Nephron progenitor cell (in vitro differentiated cells): ENCODE data around the gene TFCP2L1.

ENCODE experiments used
- DNase-seq: peaks from one replicate; pipeline ENCODE4 v3.0.0; 2021
- H3K27ac Mint-ChIP-seq: 2 replicates; pipeline ENCODE4 v1.8.0; 2021; ENCODE audit warnings: mild to moderate bottlenecking, moderate library complexity, mixed read lengths
- H3K27me3 Mint-ChIP-seq: 2 replicates; pipeline ENCODE4 v1.8.0; 2021; ENCODE audit warnings: mild to moderate bottlenecking, low read depth, mixed read lengths; ENCODE audit not compliant: poor library complexity
- H3K36me3 Mint-ChIP-seq: 2 replicates; pipeline ENCODE4 v1.8.0; 2021; ENCODE audit warnings: low read depth, mixed read lengths
- H3K4me1 Mint-ChIP-seq: 2 replicates; pipeline ENCODE4 v1.8.0; 2021; ENCODE audit warnings: mixed read lengths
- H3K4me3 Mint-ChIP-seq: 2 replicates; pipeline ENCODE4 v1.8.0; 2021; ENCODE audit warnings: mild to moderate bottlenecking, moderate library complexity, mixed read lengths
- H3K9me3 Mint-ChIP-seq: 2 replicates; pipeline ENCODE4 v1.8.0; 2021; ENCODE audit warnings: mild to moderate bottlenecking, moderate library complexity, mixed read lengths
- TF ChIP-seq, protein P1 (sequence below): fragments of 200-600 bp; sonication (generic); IDR thresholded peaks from 2 replicates; pipeline ENCODE4 v1.5.0; 2021; ENCODE audit warnings: antibody characterized with exemption

The TFCP2L1 gene

DNA sequence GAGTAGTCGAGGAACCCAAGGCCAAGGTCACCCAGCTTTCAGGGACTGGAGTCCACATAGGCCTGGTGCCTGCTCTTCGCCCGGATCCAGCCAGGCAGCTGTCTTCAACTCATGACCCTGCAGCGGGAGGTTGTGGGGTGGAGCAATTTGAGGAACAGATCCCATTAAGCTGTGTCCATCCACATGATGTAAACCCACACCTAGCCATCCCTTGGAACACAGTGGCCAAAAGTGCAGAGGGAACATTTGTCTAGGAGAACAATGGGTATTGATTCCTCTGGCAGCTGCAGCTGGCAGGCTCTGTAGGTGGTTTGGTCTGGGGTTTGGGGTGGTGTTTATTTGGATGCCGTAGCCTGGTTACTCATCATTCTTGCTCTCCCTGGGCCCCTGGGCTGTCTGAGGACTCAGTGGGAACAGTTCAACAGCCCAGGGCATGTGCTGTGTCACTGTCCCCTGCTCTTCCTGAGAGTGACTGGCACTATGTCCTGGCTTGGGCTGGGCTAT, 99.4 kb downstream of the TFCP2L1 start:
- H3K4me1 Mint-ChIP-seq = peaks cover 19% of the 10 kb centered on the region
- H3K27me3 Mint-ChIP-seq = peaks cover 42% of the 10 kb centered on the region

DNA sequence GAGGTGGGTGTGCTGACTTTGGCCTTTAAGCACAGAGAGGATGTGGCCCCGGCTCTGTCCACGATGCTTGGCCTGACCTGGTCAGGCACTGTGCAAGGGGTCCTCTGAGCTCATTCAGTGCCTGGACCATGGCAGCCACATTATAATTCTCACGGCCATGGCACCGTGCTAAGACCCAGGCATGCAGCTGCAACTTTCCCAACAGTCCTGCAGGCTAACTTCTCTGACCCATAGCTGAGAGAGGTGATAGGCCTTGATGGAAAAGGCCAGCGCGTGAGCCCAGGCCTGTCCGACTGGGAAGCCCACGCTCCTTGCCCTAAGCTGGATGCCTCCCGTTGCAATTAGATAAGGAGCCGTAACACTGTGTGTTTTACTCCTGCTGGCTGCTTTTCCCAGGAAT, 99.9 kb downstream of the TFCP2L1 start:
- TF ChIP-seq, protein P1, sequence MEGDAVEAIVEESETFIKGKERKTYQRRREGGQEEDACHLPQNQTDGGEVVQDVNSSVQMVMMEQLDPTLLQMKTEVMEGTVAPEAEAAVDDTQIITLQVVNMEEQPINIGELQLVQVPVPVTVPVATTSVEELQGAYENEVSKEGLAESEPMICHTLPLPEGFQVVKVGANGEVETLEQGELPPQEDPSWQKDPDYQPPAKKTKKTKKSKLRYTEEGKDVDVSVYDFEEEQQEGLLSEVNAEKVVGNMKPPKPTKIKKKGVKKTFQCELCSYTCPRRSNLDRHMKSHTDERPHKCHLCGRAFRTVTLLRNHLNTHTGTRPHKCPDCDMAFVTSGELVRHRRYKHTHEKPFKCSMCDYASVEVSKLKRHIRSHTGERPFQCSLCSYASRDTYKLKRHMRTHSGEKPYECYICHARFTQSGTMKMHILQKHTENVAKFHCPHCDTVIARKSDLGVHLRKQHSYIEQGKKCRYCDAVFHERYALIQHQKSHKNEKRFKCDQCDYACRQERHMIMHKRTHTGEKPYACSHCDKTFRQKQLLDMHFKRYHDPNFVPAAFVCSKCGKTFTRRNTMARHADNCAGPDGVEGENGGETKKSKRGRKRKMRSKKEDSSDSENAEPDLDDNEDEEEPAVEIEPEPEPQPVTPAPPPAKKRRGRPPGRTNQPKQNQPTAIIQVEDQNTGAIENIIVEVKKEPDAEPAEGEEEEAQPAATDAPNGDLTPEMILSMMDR = no peak
- Mint-ChIP-seq H3K4me3 (no peak overlapping the region), H3K27me3 (peaks cover 39% of the 10 kb centered on the region), H3K4me1 (peaks cover 19% of the 10 kb centered on the region), H3K27ac (no peak overlapping the region), H3K9me3 (no peaks in the 10 kb centered on the region), H3K36me3 (no peaks in the 10 kb centered on the region)
- DNase-seq = no peak

More for the DNA sequence above, 99.4 kb downstream of the TFCP2L1 start:
- no peaks in the 10 kb centered on the region for H3K36me3 Mint-ChIP-seq
- TF ChIP-seq, protein P1 = no peak
- DNase-seq = no peak
- H3K4me3 Mint-ChIP-seq = no peak overlapping the region
- H3K27ac Mint-ChIP-seq = no peak overlapping the region
- H3K9me3 Mint-ChIP-seq = no peaks in the 10 kb centered on the region

DNA sequence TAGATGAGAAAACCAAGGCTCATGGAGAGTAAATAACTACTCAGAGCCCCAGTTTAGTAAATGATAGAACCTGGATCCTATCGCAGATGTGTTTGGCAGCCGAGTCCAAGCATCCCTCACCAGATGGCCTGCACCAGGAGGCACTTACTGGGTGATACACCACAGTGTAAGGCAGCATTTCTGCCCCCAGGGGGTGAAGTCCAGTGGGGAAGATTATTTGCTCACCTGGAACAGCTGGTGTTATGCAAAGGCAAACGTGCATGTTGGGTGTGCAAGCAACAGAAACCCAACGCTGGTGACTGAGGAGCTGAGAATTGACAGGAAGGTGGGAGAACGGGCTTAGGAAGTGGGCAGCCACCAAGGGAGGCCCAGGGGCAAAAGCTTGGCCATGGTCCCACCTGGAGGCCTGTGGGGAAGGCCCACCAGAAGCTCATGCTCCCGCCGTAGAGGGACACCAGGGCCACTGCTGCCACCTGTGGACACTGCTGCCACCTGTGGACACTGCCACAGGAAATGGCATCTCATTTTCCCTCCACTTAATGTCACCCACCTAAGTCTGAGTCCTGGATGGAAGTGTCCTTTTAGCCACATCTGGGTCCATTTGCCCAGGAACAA, 100.6 kb downstream of the TFCP2L1 start:
- no peaks in the 10 kb centered on the region for H3K9me3 Mint-ChIP-seq
- TF ChIP-seq, protein P1 = no peak
- no peaks in the 10 kb centered on the region for H3K36me3 Mint-ChIP-seq
- DNase-seq = no peak
- no peak overlapping the region for H3K4me3 Mint-ChIP-seq
- H3K4me1 Mint-ChIP-seq = peaks cover 19% of the 10 kb centered on the region
- H3K27me3 Mint-ChIP-seq = peaks cover 43% of the 10 kb centered on the region
- no peak overlapping the region for H3K27ac Mint-ChIP-seq

DNA sequence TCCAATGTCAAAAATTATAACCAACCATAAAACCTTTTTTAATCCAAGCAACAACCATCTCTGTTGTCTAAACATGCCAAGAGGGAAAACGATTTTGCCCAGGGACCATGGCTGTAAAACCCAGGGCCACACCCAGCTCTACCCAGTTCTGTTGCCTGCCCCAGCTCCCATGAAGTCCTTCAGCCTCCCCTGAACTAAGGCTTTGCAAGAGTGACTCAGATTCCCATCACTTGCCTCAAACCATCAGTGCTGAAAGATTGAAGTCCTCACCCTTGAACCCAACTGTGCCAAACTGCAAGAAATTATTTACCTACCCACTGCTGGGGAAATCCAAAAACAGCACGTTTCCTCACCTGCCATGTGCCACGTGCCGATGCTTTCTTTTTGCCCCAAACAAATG, 102.5 kb downstream of the TFCP2L1 start:
- TF ChIP-seq, protein P1 = no peak
- no peaks in the 10 kb centered on the region for H3K36me3 Mint-ChIP-seq
- no peaks in the 10 kb centered on the region for H3K9me3 Mint-ChIP-seq
- H3K4me3 Mint-ChIP-seq = no peak overlapping the region
- H3K4me1 Mint-ChIP-seq = peaks cover 7% of the 10 kb centered on the region
- DNase-seq = no peak
- H3K27ac Mint-ChIP-seq = no peak overlapping the region
- peaks cover 36% of the 10 kb centered on the region for H3K27me3 Mint-ChIP-seq

DNA sequence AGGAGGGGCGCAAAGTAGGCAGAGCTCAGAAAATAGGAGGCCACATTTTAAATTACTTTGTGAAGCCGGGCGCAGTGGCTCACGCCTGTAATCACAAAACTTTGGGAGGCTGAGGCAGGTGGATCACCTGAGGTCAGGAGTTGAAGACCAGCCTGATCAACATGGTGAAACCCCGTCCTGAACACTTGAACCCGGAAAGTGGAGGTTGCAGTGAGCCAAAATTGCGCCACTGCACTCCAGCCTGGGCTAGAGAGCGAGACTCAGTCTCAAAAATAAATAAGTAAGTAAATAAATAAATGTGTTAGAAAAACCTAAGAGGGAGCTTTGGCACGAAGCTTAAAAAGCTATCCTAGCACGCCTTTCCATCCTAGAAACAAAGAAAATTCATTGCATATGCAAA, 105.5 kb downstream of the TFCP2L1 start:
- Mint-ChIP-seq H3K4me3 (no peak overlapping the region), H3K27ac (no peak overlapping the region), H3K4me1 (no peaks in the 10 kb centered on the region), H3K9me3 (no peaks in the 10 kb centered on the region), H3K36me3 (no peaks in the 10 kb centered on the region), H3K27me3 (peaks cover 28% of the 10 kb centered on the region)
- no peak for DNase-seq
- TF ChIP-seq, protein P1 = no peak

DNA sequence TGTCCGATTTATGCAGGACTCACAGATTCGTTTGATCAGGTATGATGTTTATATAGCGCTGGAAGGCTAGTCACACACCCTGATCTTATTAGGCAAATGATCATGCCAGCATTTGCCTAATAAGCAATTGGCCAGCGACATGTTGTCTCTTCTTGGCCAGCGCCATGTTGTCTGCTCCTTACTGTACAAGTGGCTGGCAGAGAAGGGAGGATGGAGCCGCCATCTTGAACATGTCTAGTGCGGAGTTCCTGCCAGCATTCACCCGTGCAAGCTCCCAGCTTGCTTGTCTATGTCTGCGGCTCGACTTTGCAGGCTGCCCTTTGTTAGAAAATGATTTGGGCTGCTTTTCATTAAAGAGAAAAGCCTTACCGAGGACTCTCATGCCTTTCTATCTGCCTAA, 106.3 kb downstream of the TFCP2L1 start:
- H3K36me3 Mint-ChIP-seq = no peaks in the 10 kb centered on the region

More for the DNA sequence above, 106.3 kb downstream of the TFCP2L1 start:
- Mint-ChIP-seq H3K4me3 (no peak overlapping the region), H3K27me3 (peaks cover 26% of the 10 kb centered on the region), H3K9me3 (no peaks in the 10 kb centered on the region), H3K4me1 (no peaks in the 10 kb centered on the region), H3K27ac (no peak overlapping the region)
- no peak for DNase-seq
- TF ChIP-seq, protein P1 = no peak
